Measurements from ENCODE around the gene FAS. TPM values are rescaled to one million over a fixed set of nuclear protein-coding genes. Genes with fewer than 3 reads are reported as not detected.

FAS gene
- total RNA-seq, 1 experiment from 2014 or later, result 7.6 TPM

GRCh38 chr10:88987243-88987725 lies 3.3 kb upstream of the FAS start:
- DNase-seq, result no peak
- ChIA-PET CTCF (interaction anchor here (0.6 to 1.0 kb wide), 6 partner anchors 32 to 563 kb away, joined by 3 to 4 read pairs (median 4); no protein-coding TSS in a partner anchor), POLR2A (ENCODE audit: unreplicated experiment) (interaction anchor here (0.7 kb wide), 1 partner anchor 281 kb away, joined by 6 read pairs; the partner anchor contains the start of gene LIPK)
- BruUV-seq (replicated peaks), result no TSS peak
- H3F3A ChIP-seq (ENCODE audit: insufficient read depth, low read depth), result peaks cover 12% of the 10 kb centered on the region; the same call in 1 of the 2 replicates
- no peaks in the 10 kb centered on the region for H3K27me3 ChIP-seq (ENCODE audit: insufficient read depth, low read depth)
- no peak overlapping the region for H2AFZ ChIP-seq
- intact Hi-C loops (cut with micrococcal nuclease; ENCODE audit: unreplicated experiment), result loop anchor here (1.0 kb wide), 1 partner anchor 52 kb away; no protein-coding TSS in a partner anchor
- H3K9me3 ChIP-seq (ENCODE audit: insufficient read depth, low read depth), result no peaks in the 10 kb centered on the region
- TF ChIP-seq EZH2 (IDR thresholded peaks at IDR 0.05; ENCODE audit: low read depth), result no peak
- TF ChIP-seq CTCF (conservative IDR thresholded peaks at IDR 0.05), result peak; percentile 31; the same call in 1 of the 2 replicates
- H3K4me2 ChIP-seq, result no peak overlapping the region
- H3K4me3 ChIP-seq, result no peak overlapping the region
- H3K36me3 ChIP-seq (ENCODE audit: low read depth), result no peaks in the 10 kb centered on the region
- no peaks in the 10 kb centered on the region for H3K9me2 ChIP-seq (ENCODE audit: insufficient read depth)
- no peaks in the 10 kb centered on the region for H4K20me1 ChIP-seq (ENCODE audit: insufficient read depth)
- H3K27ac ChIP-seq, result no peak overlapping the region
- peaks cover 15% of the 10 kb centered on the region for H3K4me1 ChIP-seq (replicated peaks; ENCODE audit: insufficient read depth)
- 0 out of 2 replicates have a peak, but pooled peaks cover 5% of the 10 kb centered on the region for H3K79me2 ChIP-seq (ENCODE audit: low read depth)

- H3K9me3 ChIP-seq (ENCODE audit: insufficient read depth, low read depth), result no peaks in the 10 kb centered on the region
- no peaks in the 10 kb centered on the region for H3K9me2 ChIP-seq (ENCODE audit: insufficient read depth)
- H3K4me1 ChIP-seq (replicated peaks; ENCODE audit: insufficient read depth), result peaks cover 20% of the 10 kb centered on the region
- ChIA-PET POLR2A (ENCODE audit: unreplicated experiment) (no interaction called here), CTCF (interaction anchor here (0.7 to 1.0 kb wide), 2 partner anchors 32 to 502 kb away, joined by 3 to 4 read pairs; no protein-coding TSS in a partner anchor)
- no peak for DNase-seq
- H2AFZ ChIP-seq, result no peak overlapping the region
- no peak overlapping the region for H3K27ac ChIP-seq
- 0 out of 2 replicates have a peak, but pooled peaks cover 5% of the 10 kb centered on the region for H3K79me2 ChIP-seq (ENCODE audit: low read depth)
- H4K20me1 ChIP-seq (ENCODE audit: insufficient read depth), result no peaks in the 10 kb centered on the region
- no peak overlapping the region for H3K4me3 ChIP-seq
- no peak for TF ChIP-seq EZH2 (IDR thresholded peaks at IDR 0.05; ENCODE audit: low read depth)
- TF ChIP-seq CTCF (conservative IDR thresholded peaks at IDR 0.05), result no peak
- H3K27me3 ChIP-seq (ENCODE audit: insufficient read depth, low read depth), result no peaks in the 10 kb centered on the region
- H3F3A ChIP-seq (ENCODE audit: insufficient read depth, low read depth), result peaks cover 12% of the 10 kb centered on the region; the same call in 1 of the 2 replicates
- no peak overlapping the region for H3K4me2 ChIP-seq
- BruUV-seq (replicated peaks), result no TSS peak
- intact Hi-C loops (cut with micrococcal nuclease; ENCODE audit: unreplicated experiment), result loop anchor here (1.0 kb wide), 1 partner anchor 53 kb away; no protein-coding TSS in a partner anchor
- H3K36me3 ChIP-seq (ENCODE audit: low read depth), result no peaks in the 10 kb centered on the region
These were observed 2.8 kb upstream of the FAS start for GRCh38 chr10:88987840-88988239.

- ChIA-PET POLR2A (ENCODE audit: unreplicated experiment) (interaction anchor here (0.7 kb wide), 1 partner anchor 41 kb away, joined by 5 read pairs; no protein-coding TSS in a partner anchor), CTCF (interaction anchor here (1.3 kb wide), 1 partner anchor 55 kb away, joined by 4 read pairs; no protein-coding TSS in a partner anchor)
- H3K4me2 ChIP-seq, result no peak overlapping the region
- peaks cover 26% of the 10 kb centered on the region for H3K4me1 ChIP-seq (replicated peaks; ENCODE audit: insufficient read depth)
- H3K27me3 ChIP-seq (ENCODE audit: insufficient read depth, low read depth), result no peaks in the 10 kb centered on the region
- BruUV-seq (replicated peaks), result no TSS peak
- DNase-seq, result no peak
- no peaks in the 10 kb centered on the region for H4K20me1 ChIP-seq (ENCODE audit: insufficient read depth)
- H3K9me3 ChIP-seq (ENCODE audit: insufficient read depth, low read depth), result no peaks in the 10 kb centered on the region
- no peaks in the 10 kb centered on the region for H3K9me2 ChIP-seq (ENCODE audit: insufficient read depth)
- 0 out of 2 replicates have a peak overlapping the region, but pooled peaks have one; percentile 87 for H2AFZ ChIP-seq
- peaks cover 12% of the 10 kb centered on the region; the same call in 1 of the 2 replicates for H3F3A ChIP-seq (ENCODE audit: insufficient read depth, low read depth)
- H3K4me3 ChIP-seq, result no peak overlapping the region; the same call in 1 of the 2 replicates
- 0 out of 2 replicates have a peak, but pooled peaks cover 5% of the 10 kb centered on the region for H3K79me2 ChIP-seq (ENCODE audit: low read depth)
- H3K27ac ChIP-seq, result no peak overlapping the region
- no peaks in the 10 kb centered on the region for H3K36me3 ChIP-seq (ENCODE audit: low read depth)
- intact Hi-C loops (cut with micrococcal nuclease; ENCODE audit: unreplicated experiment), result no loop called here
- TF ChIP-seq EZH2 (IDR thresholded peaks at IDR 0.05; ENCODE audit: low read depth) (no peak), CTCF (conservative IDR thresholded peaks at IDR 0.05) (no peak)
These were observed 1.2 kb upstream of the FAS start for GRCh38 chr10:88989423-88989822.
